Naive thymus-derived CD4-positive, alpha-beta T cell (primary cell): ENCODE data around the gene CYP26A1. TPM values are rescaled to one million over a fixed set of nuclear protein-coding genes. Genes with fewer than 3 reads are reported as not detected.

Experiments
- ATAC-seq: fragments of 150-1000 bp; cut with Tn5 transposase; 2 replicates; pipeline ENCODE4 v1.10.0; 2021; ENCODE audit warnings: mild to moderate bottlenecking, moderate library complexity
- CTCF ChIA-PET: fragments of 350-600 bp; sonication (Branson Sonifier 250); formaldehyde crosslinking; loops from one replicate; lab custom pipeline; 2021; ENCODE audit warnings: antibody characterized with exemption; lab: Charles Lee
- POLR2A ChIA-PET: fragments of 350-600 bp; sonication (Branson Sonifier 250); formaldehyde crosslinking; loops from one replicate; lab custom pipeline; 2021; ENCODE audit warnings: antibody characterized with exemption, inconsistent platforms; lab: Charles Lee
- DNase-seq, 9 donors: peaks; one replicate each; pipeline versions ENCODE4 v3.0.0 to v3.0.0-alpha.2; 2020 to 2022; ENCODE audit warnings: mixed read lengths in 1 of 9
- H3K27ac ChIP-seq: one replicate; pipeline ENCODE4 v1.7.0; 2013; ENCODE audit warnings: mild to moderate bottlenecking, low read depth, low read length, moderate library complexity
- H3K27me3 ChIP-seq, 2 donors: one replicate each; pipeline ENCODE4 v1.7.0; 2013; ENCODE audit warnings: low read length in 2 of 2, mild to moderate bottlenecking in 2 of 2, moderate library complexity in 2 of 2; ENCODE audit not compliant: control insufficient read depth in 2 of 2, insufficient read depth in 2 of 2
- H3K36me3 ChIP-seq, 3 experiments: 1 replicate in 2 of 3; 2 replicates in 1 of 3; pipeline ENCODE4 v1.7.0; 2013; ENCODE audit warnings: low read length in 3 of 3, mild to moderate bottlenecking in 3 of 3, moderate library complexity in 1 of 3; ENCODE audit not compliant: insufficient read depth in 3 of 3, control insufficient read depth in 2 of 3
- H3K4me1 ChIP-seq, 2 donors: one replicate each; pipeline ENCODE4 v1.7.0; 2013; ENCODE audit warnings: low read length in 2 of 2, mild to moderate bottlenecking in 2 of 2, moderate library complexity in 1 of 2; ENCODE audit not compliant: control insufficient read depth in 2 of 2, insufficient read depth in 2 of 2
- H3K4me3 ChIP-seq: 2 replicates; pipeline ENCODE4 v1.7.0; 2013; ENCODE audit warnings: mild to moderate bottlenecking, low read length
- H3K9me3 ChIP-seq, 3 experiments: 1 replicate in 2 of 3; 2 replicates in 1 of 3; pipeline ENCODE4 v1.7.0; 2013; ENCODE audit warnings: low read length in 3 of 3; ENCODE audit not compliant: control insufficient read depth in 2 of 3
- H3K27ac Mint-ChIP-seq, 9 donors: one replicate each; pipeline ENCODE4 v1.8.0; 2020 to 2022; ENCODE audit warnings: mixed read lengths in 9 of 9, mild to moderate bottlenecking in 8 of 9, moderate library complexity in 5 of 9, inconsistent platforms in 2 of 9
- H3K27me3 Mint-ChIP-seq, 5 donors: one replicate each; pipeline ENCODE4 v1.8.0; 2021 to 2022; ENCODE audit warnings: mixed read lengths in 5 of 5, mild to moderate bottlenecking in 1 of 5
- H3K36me3 Mint-ChIP-seq, 5 donors: one replicate each; pipeline ENCODE4 v1.8.0; 2020 to 2022; ENCODE audit warnings: mixed read lengths in 5 of 5, mild to moderate bottlenecking in 3 of 5, inconsistent platforms in 1 of 5
- H3K4me1 Mint-ChIP-seq, 7 donors: one replicate each; pipeline ENCODE4 v1.8.0; 2020 to 2022; ENCODE audit warnings: mixed read lengths in 7 of 7, mild to moderate bottlenecking in 3 of 7, inconsistent platforms in 1 of 7
- H3K4me3 Mint-ChIP-seq, 10 donors: one replicate each; pipeline ENCODE4 v1.8.0; 2020 to 2022; ENCODE audit warnings: mild to moderate bottlenecking in 10 of 10, mixed read lengths in 10 of 10, moderate library complexity in 6 of 10, inconsistent platforms in 2 of 10
- H3K9me3 Mint-ChIP-seq, 11 donors: one replicate each; pipeline ENCODE4 v1.8.0; 2020 to 2022; ENCODE audit warnings: mixed read lengths in 11 of 11, mild to moderate bottlenecking in 4 of 11, inconsistent platforms in 1 of 11, moderate library complexity in 1 of 11
- intact Hi-C, 2 donors: fragments of 100-400 bp; cut with micrococcal nuclease; formaldehyde crosslinking; loops; one replicate each; pipeline ENCODE4 v1.15.1; 2023
- polyA plus RNA-seq, 2 donors: library from polyadenylated mRNA; unstranded; fragments of 300-500 nt; fragmentation: Illumina TruSeq; gene quantifications; one replicate each; pipeline ENCODE4 v1.2.3, GENCODE V29; 2021
- total RNA-seq, 6 experiments: library from RNA in 5 of 6; stranded (reverse) in 5 of 6; gene quantifications; 1 replicate in 5 of 6; 2 replicates in 1 of 6; pipeline ENCODE4 v1.2.3 and lab custom pipeline; 2021 to 2026

CYP26A1 gene
- total and polyA plus RNA-seq, 7 experiments from 2014 or later = not detected

GRCh38 chr10:93068411-93069244 is 5.1 kb upstream of the CYP26A1 start:
- Mint-ChIP-seq H3K36me3 (peaks cover 0 to 1% (median 0%) of the 10 kb centered on the region in 5 donors), H3K4me3 (peak overlapping the region in 1 of 10 donors; percentile 35), H3K4me1 (peaks cover 9 to 47% (median 27%) of the 10 kb centered on the region in 7 donors), H3K9me3 (peaks cover 0 to 1% (median 0%) of the 10 kb centered on the region in 11 donors), H3K27ac (peak overlapping the region in 1 of 9 donors; percentile 29), H3K27me3 (peaks cover 65 to 91% (median 75%) of the 10 kb centered on the region in 5 donors)
- Histone ChIP-seq H3K27ac (no peak overlapping the region), H3K27me3 (peaks cover 3 to 7% of the 10 kb centered on the region in 2 donors), H3K36me3 (no peaks in the 10 kb centered on the region), H3K4me1 (no peaks in the 10 kb centered on the region), H3K4me3 (no peak overlapping the region), H3K9me3 (no peaks in the 10 kb centered on the region)
- POLR2A ChIA-PET = interaction anchor here (0.6 kb wide), 1 partner anchor 95 kb away, joined by 6 read pairs; no protein-coding TSS in a partner anchor
- CTCF ChIA-PET = no interaction called here
- intact Hi-C loops = no loop called here
- DNase-seq (peak in 1 of 9 donors; percentile 26), ATAC-seq (no peak)

DNA sequence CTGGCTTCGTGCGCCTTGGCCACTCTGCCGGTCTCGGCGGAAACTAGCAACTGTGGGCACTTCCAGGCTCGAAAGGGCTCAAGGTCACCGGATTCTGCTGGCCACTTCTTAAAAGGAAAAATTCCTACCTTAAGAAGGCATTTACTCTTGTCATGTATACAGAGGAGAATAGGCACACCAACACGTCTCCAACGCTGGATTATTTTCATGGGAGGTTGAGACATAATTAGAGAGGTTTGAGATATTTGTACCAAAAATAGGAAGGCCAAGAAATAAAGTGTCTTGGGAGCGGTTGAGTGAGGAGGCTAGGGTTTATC is 4.5 kb upstream of the CYP26A1 start:
- ATAC-seq (no peak), DNase-seq (no peak)
- Histone ChIP-seq H3K27me3 (peaks cover 3 to 7% of the 10 kb centered on the region in 2 donors), H3K27ac (no peak overlapping the region), H3K36me3 (no peaks in the 10 kb centered on the region), H3K4me3 (no peak overlapping the region), H3K9me3 (no peaks in the 10 kb centered on the region), H3K4me1 (no peaks in the 10 kb centered on the region)
- ChIA-PET POLR2A (no interaction called here), CTCF (no interaction called here)
- H3K36me3 Mint-ChIP-seq = peaks cover 0 to 1% (median 0%) of the 10 kb centered on the region in 5 donors
- no peak overlapping the region for H3K4me3 Mint-ChIP-seq
- H3K4me1 Mint-ChIP-seq = peaks cover 10 to 47% (median 26%) of the 10 kb centered on the region in 7 donors
- H3K27me3 Mint-ChIP-seq = peaks cover 65 to 90% (median 69%) of the 10 kb centered on the region in 5 donors
- no peak overlapping the region for H3K27ac Mint-ChIP-seq
- H3K9me3 Mint-ChIP-seq = peaks cover 0 to 1% (median 0%) of the 10 kb centered on the region in 11 donors
- intact Hi-C loops = no loop called here

GRCh38 chr10:93070378-93071176 is 3.1 kb upstream of the CYP26A1 start:
- Mint-ChIP-seq H3K9me3 (peaks cover 0 to 3% (median 0%) of the 10 kb centered on the region in 11 donors), H3K27me3 (peaks cover 61 to 90% (median 69%) of the 10 kb centered on the region in 5 donors), H3K27ac (no peak overlapping the region), H3K36me3 (peaks cover 0 to 1% (median 0%) of the 10 kb centered on the region in 5 donors), H3K4me1 (peaks cover 9 to 51% (median 25%) of the 10 kb centered on the region in 7 donors), H3K4me3 (peak overlapping the region in 6 of 10 donors; percentile 4 to 81 (median 30))
- intact Hi-C loops = loop anchor here in 1 of 2 donors (5.0 kb wide), 2 partner anchors 183 to 378 kb away; no protein-coding TSS in a partner anchor
- H3K4me1 ChIP-seq = no peaks in the 10 kb centered on the region
- DNase-seq (no peak), ATAC-seq (no peak)
- CTCF ChIA-PET = no interaction called here
- H3K4me3 ChIP-seq = no peak overlapping the region
- peaks cover 3 to 7% of the 10 kb centered on the region in 2 donors for H3K27me3 ChIP-seq
- no peaks in the 10 kb centered on the region for H3K36me3 ChIP-seq
- no peaks in the 10 kb centered on the region for H3K9me3 ChIP-seq
- POLR2A ChIA-PET = no interaction called here
- H3K27ac ChIP-seq = no peak overlapping the region

DNA sequence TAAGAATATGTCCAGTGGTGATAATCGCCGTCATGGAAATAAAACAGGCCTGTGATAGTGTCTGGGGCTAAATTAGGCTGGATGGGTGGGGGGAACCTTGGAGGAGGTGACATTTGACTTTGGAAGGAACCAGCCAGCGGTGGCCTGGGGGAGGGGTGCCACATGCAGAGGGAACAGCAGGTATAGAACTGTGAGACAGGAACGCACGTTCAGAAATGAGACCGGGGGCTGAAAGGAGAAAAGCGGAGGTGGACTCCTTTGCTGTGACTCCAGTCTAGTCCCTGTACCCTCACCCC is 2.6 kb upstream of the CYP26A1 start:
- peak overlapping the region in 5 of 10 donors; percentile 4 to 81 (median 32) for H3K4me3 Mint-ChIP-seq
- DNase-seq (no peak), ATAC-seq (no peak)
- H3K9me3 ChIP-seq = no peaks in the 10 kb centered on the region
- no peaks in the 10 kb centered on the region for H3K36me3 ChIP-seq
- POLR2A ChIA-PET = no interaction called here
- H3K27me3 ChIP-seq = peaks cover 3 to 7% of the 10 kb centered on the region in 2 donors
- no peaks in the 10 kb centered on the region for H3K4me1 ChIP-seq
- no peak overlapping the region for H3K4me3 ChIP-seq
- H3K9me3 Mint-ChIP-seq = peaks cover 0 to 3% (median 0%) of the 10 kb centered on the region in 11 donors
- H3K36me3 Mint-ChIP-seq = peaks cover 0 to 1% (median 0%) of the 10 kb centered on the region in 5 donors
- CTCF ChIA-PET = no interaction called here
- intact Hi-C loops = loop anchor here in 1 of 2 donors (5.0 kb wide), 2 partner anchors 184 to 379 kb away; no protein-coding TSS in a partner anchor
- H3K27me3 Mint-ChIP-seq = peaks cover 66 to 93% (median 73%) of the 10 kb centered on the region in 5 donors
- no peak overlapping the region for H3K27ac Mint-ChIP-seq
- H3K4me1 Mint-ChIP-seq = peaks cover 9 to 53% (median 25%) of the 10 kb centered on the region in 7 donors
- no peak overlapping the region for H3K27ac ChIP-seq

DNA sequence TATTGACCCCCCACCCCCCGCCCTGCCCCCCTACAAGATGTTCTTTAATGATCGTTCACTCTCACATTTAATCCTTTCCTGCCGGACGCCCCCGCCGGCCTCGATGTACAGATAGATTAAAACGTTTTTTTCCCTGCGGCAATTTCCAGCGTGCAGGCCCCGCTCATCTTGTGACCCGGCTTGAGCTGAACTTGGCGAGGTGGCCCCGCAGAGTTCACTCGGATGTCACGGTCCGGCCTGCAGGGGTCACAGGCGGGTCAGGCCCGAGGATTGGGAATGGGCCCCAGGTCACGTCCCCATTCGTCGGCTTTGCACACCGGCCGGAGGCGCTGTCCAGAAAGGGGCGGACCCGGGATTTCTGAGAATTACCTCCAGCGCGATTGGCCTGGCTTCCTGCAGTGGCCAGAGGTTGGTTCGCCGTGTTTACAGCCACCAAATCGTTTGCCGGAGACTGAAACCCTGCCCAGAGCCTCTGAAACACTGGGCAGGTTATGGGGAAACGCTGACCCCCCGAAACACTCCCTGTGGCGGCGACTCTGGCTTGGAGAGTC is 1.9 kb upstream of the CYP26A1 start:
- DNase-seq = no peak
- POLR2A ChIA-PET = no interaction called here
- intact Hi-C loops = loop anchor here in 1 of 2 donors (5.0 kb wide), 2 partner anchors 184 to 379 kb away; no protein-coding TSS in a partner anchor
- Histone ChIP-seq H3K27me3 (peaks cover under 1 to 7% of the 10 kb centered on the region in 2 donors), H3K27ac (no peak overlapping the region), H3K4me3 (no peak overlapping the region), H3K4me1 (no peaks in the 10 kb centered on the region), H3K36me3 (no peaks in the 10 kb centered on the region), H3K9me3 (no peaks in the 10 kb centered on the region)
- H3K27me3 Mint-ChIP-seq = peaks cover 66 to 94% (median 74%) of the 10 kb centered on the region in 5 donors
- H3K36me3 Mint-ChIP-seq = peaks cover 0 to 1% (median 0%) of the 10 kb centered on the region in 5 donors
- H3K4me3 Mint-ChIP-seq = peak overlapping the region in 8 of 10 donors; percentile 12 to 81 (median 62)
- CTCF ChIA-PET = no interaction called here
- ATAC-seq = no peak
- H3K4me1 Mint-ChIP-seq = peaks cover 9 to 51% (median 25%) of the 10 kb centered on the region in 7 donors
- peaks cover 0 to 3% (median 0%) of the 10 kb centered on the region in 11 donors for H3K9me3 Mint-ChIP-seq
- H3K27ac Mint-ChIP-seq = no peak overlapping the region

DNA sequence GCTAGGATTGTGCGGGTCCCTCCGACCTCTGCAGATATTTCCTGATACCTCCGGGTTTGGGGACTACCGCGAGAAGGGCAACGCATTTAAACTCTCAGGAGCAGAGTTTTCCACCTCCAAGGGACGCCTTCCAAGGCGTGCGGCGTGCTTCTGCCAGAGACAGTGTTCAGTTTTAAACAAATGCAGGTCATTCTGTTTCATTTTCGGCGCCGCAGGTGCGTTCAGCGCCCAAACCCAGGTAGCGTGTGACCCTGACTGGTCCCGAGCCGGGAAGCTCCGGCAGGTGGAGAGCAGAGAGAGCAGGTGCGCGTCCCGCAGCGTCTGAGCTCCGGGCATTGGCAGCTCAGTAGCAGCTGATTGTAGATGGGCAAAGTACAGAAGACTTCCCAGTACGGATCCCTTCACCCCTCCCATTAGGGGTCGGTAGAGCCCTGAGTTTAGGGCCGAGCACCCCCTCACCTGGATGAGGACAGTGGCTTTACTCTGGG is 1.4 kb upstream of the CYP26A1 start:
- intact Hi-C loops = loop anchor here in 1 of 2 donors (5.0 kb wide), 2 partner anchors 185 to 380 kb away; no protein-coding TSS in a partner anchor
- Histone ChIP-seq H3K4me1 (no peaks in the 10 kb centered on the region), H3K27ac (no peak overlapping the region), H3K9me3 (no peaks in the 10 kb centered on the region), H3K27me3 (peaks cover 0 to 7% of the 10 kb centered on the region in 2 donors), H3K36me3 (no peaks in the 10 kb centered on the region), H3K4me3 (no peak overlapping the region)
- CTCF ChIA-PET = no interaction called here
- Mint-ChIP-seq H3K27ac (no peak overlapping the region), H3K27me3 (peaks cover 64 to 93% (median 72%) of the 10 kb centered on the region in 5 donors), H3K4me1 (peaks cover 9 to 46% (median 25%) of the 10 kb centered on the region in 7 donors), H3K36me3 (peaks cover 0 to 1% (median 0%) of the 10 kb centered on the region in 5 donors), H3K4me3 (peak overlapping the region in 9 of 10 donors; percentile 12 to 81 (median 64)), H3K9me3 (peaks cover 0 to 3% (median 0%) of the 10 kb centered on the region in 11 donors)
- DNase-seq = no peak
- POLR2A ChIA-PET = no interaction called here
- no peak for ATAC-seq
